NCI-H128 (cell line): ENCODE data around the gene EIF2B1.

Source experiments
- DNase-seq: peaks from one replicate; lab custom pipeline; 2025; ENCODE audit not compliant: unreplicated experiment; lab: John Stamatoyannopoulos, UW

The EIF2B1 gene

GRCh38 chr12:123571343-123571813 lies 62.1 kb downstream of the EIF2B1 start:
- DNase-seq, result no peak
